ACC112 (cell line): Measurements from ENCODE around the gene ZFHX3.
A peak's percentile ranks its signal among the peaks of the same experiment; 100 is the strongest.

ENCODE experiments used
- H2AFZ ChIP-seq: fragments of 200-600 bp; sonication (generic); one replicate; pipeline ENCODE4 v1.6.0; 2017; ENCODE audit warnings: antibody characterized with exemption, low read length; ENCODE audit not compliant: unreplicated experiment
- H3K27ac ChIP-seq: fragments of 200-600 bp; sonication (generic); 2 replicates; pipeline ENCODE4 v1.5.1; 2014; ENCODE audit warnings: low read depth, mild to moderate bottlenecking, antibody characterized with exemption, low read length, moderate library complexity
- H3K27me3 ChIP-seq: fragments of 200-600 bp; sonication (generic); 2 replicates; pipeline ENCODE4 v1.6.1; 2014; ENCODE audit warnings: mild to moderate bottlenecking, antibody characterized with exemption, low read length, moderate library complexity, mixed read lengths; ENCODE audit not compliant: insufficient read depth
- H3K36me3 ChIP-seq: fragments of 200-600 bp; sonication (generic); 2 replicates; pipeline ENCODE4 v1.6.1; 2016; ENCODE audit warnings: mild to moderate bottlenecking, antibody characterized with exemption, low read length, moderate library complexity, mixed read lengths; ENCODE audit not compliant: insufficient read depth
- H3K4me1 ChIP-seq: fragments of 200-600 bp; sonication (generic); one replicate; pipeline ENCODE4 v1.6.1; 2016; ENCODE audit warnings: low read length, mixed read lengths; ENCODE audit not compliant: insufficient read depth, unreplicated experiment, control insufficient read depth
- H3K4me3 ChIP-seq: fragments of 200-600 bp; sonication (generic); 2 replicates; pipeline ENCODE4 v1.5.1; 2014; ENCODE audit warnings: mild to moderate bottlenecking, low read depth, low read length
- H3K79me2 ChIP-seq: fragments of 200-600 bp; sonication (generic); one replicate; pipeline ENCODE4 v1.6.0; 2016; ENCODE audit warnings: low read length; ENCODE audit not compliant: control insufficient read depth, unreplicated experiment, insufficient read depth

The ZFHX3 gene

GRCh38 chr16:72834499-72834898 lies 213.4 kb downstream of the ZFHX3 start:
- no peaks in the 10 kb centered on the region for H3K36me3 ChIP-seq
- peaks cover 10% of the 10 kb centered on the region for H3K4me1 ChIP-seq
- H3K4me3 ChIP-seq = no peak overlapping the region
- no peak overlapping the region for H3K27ac ChIP-seq
- H3K27me3 ChIP-seq = no peaks in the 10 kb centered on the region
- H2AFZ ChIP-seq = no peak overlapping the region
- peaks cover 9% of the 10 kb centered on the region for H3K79me2 ChIP-seq

GRCh38 chr16:72833969-72834368 lies 214.0 kb downstream of the ZFHX3 start:
- no peak overlapping the region for H3K4me3 ChIP-seq
- no peaks in the 10 kb centered on the region for H3K36me3 ChIP-seq
- peaks cover 6% of the 10 kb centered on the region for H3K79me2 ChIP-seq
- H3K27ac ChIP-seq = peak overlapping the region; percentile 17; the same call in 1 of the 2 replicates
- no peaks in the 10 kb centered on the region for H3K27me3 ChIP-seq
- H3K4me1 ChIP-seq = peaks cover 11% of the 10 kb centered on the region
- no peak overlapping the region for H2AFZ ChIP-seq

- Histone ChIP-seq H3K4me1 (peaks cover 11% of the 10 kb centered on the region), H3K79me2 (peaks cover 3% of the 10 kb centered on the region), H3K27me3 (no peaks in the 10 kb centered on the region), H3K36me3 (no peaks in the 10 kb centered on the region), H2AFZ (no peak overlapping the region), H3K27ac (peak overlapping the region; percentile 17; the same call in 1 of the 2 replicates), H3K4me3 (no peak overlapping the region)
Measured at GRCh38 chr16:72833482-72833881, 214.4 kb downstream of the ZFHX3 start.

- H3K79me2 ChIP-seq = peaks cover 1% of the 10 kb centered on the region
- no peak overlapping the region for H3K4me3 ChIP-seq
- H3K4me1 ChIP-seq = peaks cover 11% of the 10 kb centered on the region
- no peak overlapping the region for H2AFZ ChIP-seq
- no peaks in the 10 kb centered on the region for H3K36me3 ChIP-seq
- H3K27ac ChIP-seq = peak overlapping the region; percentile 17
- H3K27me3 ChIP-seq = no peaks in the 10 kb centered on the region
Measured at GRCh38 chr16:72832621-72833248, 215.2 kb downstream of the ZFHX3 start.

GRCh38 chr16:72829846-72830775 lies 217.8 kb downstream of the ZFHX3 start:
- H3K79me2 ChIP-seq = no peaks in the 10 kb centered on the region
- peaks cover 11% of the 10 kb centered on the region for H3K4me1 ChIP-seq
- no peaks in the 10 kb centered on the region for H3K27me3 ChIP-seq
- no peak overlapping the region; the same call in 1 of the 2 replicates for H3K27ac ChIP-seq
- H3K4me3 ChIP-seq = no peak overlapping the region
- H2AFZ ChIP-seq = no peak overlapping the region
- H3K36me3 ChIP-seq = no peaks in the 10 kb centered on the region

GRCh38 chr16:72827866-72828265 lies 220.1 kb downstream of the ZFHX3 start:
- peaks cover 11% of the 10 kb centered on the region for H3K4me1 ChIP-seq
- no peak overlapping the region for H2AFZ ChIP-seq
- H3K36me3 ChIP-seq = no peaks in the 10 kb centered on the region
- no peaks in the 10 kb centered on the region for H3K27me3 ChIP-seq
- H3K79me2 ChIP-seq = no peaks in the 10 kb centered on the region
- no peak overlapping the region for H3K27ac ChIP-seq
- no peak overlapping the region for H3K4me3 ChIP-seq

GRCh38 chr16:72825912-72826621 lies 221.9 kb downstream of the ZFHX3 start:
- no peaks in the 10 kb centered on the region for H3K36me3 ChIP-seq
- no peaks in the 10 kb centered on the region for H3K27me3 ChIP-seq
- H3K27ac ChIP-seq = no peak overlapping the region
- peaks cover 11% of the 10 kb centered on the region for H3K4me1 ChIP-seq
- no peak overlapping the region for H3K4me3 ChIP-seq
- no peaks in the 10 kb centered on the region for H3K79me2 ChIP-seq
- H2AFZ ChIP-seq = no peak overlapping the region

GRCh38 chr16:72824761-72825160 lies 223.2 kb downstream of the ZFHX3 start:
- H3K36me3 ChIP-seq = no peaks in the 10 kb centered on the region
- H3K4me1 ChIP-seq = peaks cover 16% of the 10 kb centered on the region
- H3K27me3 ChIP-seq = no peaks in the 10 kb centered on the region
- H3K27ac ChIP-seq = no peak overlapping the region
- H3K79me2 ChIP-seq = no peaks in the 10 kb centered on the region
- no peak overlapping the region for H2AFZ ChIP-seq
- H3K4me3 ChIP-seq = no peak overlapping the region

GRCh38 chr16:72824027-72824426 lies 223.9 kb downstream of the ZFHX3 start:
- no peak overlapping the region for H3K27ac ChIP-seq
- H3K4me3 ChIP-seq = no peak overlapping the region
- H3K27me3 ChIP-seq = no peaks in the 10 kb centered on the region
- H3K79me2 ChIP-seq = peaks cover 3% of the 10 kb centered on the region
- H3K4me1 ChIP-seq = peaks cover 20% of the 10 kb centered on the region
- no peaks in the 10 kb centered on the region for H3K36me3 ChIP-seq
- H2AFZ ChIP-seq = no peak overlapping the region

- Histone ChIP-seq H3K4me3 (no peak overlapping the region), H3K4me1 (peaks cover 20% of the 10 kb centered on the region), H3K36me3 (peaks cover 3% of the 10 kb centered on the region; the same call in 1 of the 2 replicates), H3K27ac (no peak overlapping the region), H3K27me3 (no peaks in the 10 kb centered on the region), H3K79me2 (peaks cover 3% of the 10 kb centered on the region), H2AFZ (no peak overlapping the region)
Measured at GRCh38 chr16:72821185-72821950, 226.6 kb downstream of the ZFHX3 start.
